Right lobe of liver (tissue), 6 donors: ENCODE data around the gene KLHL5. TPM values are rescaled to one million over a fixed set of nuclear protein-coding genes. Genes with fewer than 3 reads are reported as not detected.

Experiments used
- ATAC-seq, 4 donors: fragments of 200-7000 bp; cut with Tn5 transposase; one replicate each; pipeline ENCODE4 v1.9.1; 2020; ENCODE audit warnings: mild to moderate bottlenecking in 4 of 4, moderate library complexity in 4 of 4
- DNase-seq, 3 donors: peaks; one replicate each; pipeline ENCODE4 v3.0.0-alpha.2; 2020
- H3K27ac ChIP-seq, 3 donors: fragments of 200-600 bp; one replicate each; pipeline ENCODE4 v1.8.0; 2022
- H3K27me3 ChIP-seq, 2 donors: fragments of 200-600 bp; one replicate each; pipeline ENCODE4 v1.8.0; 2022
- H3K36me3 ChIP-seq, 4 donors: fragments of 200-600 bp; sonication (generic) in 1 of 4; one replicate each; pipeline versions ENCODE4 v1.5.1 to v1.8.0; 2017 to 2022; ENCODE audit warnings: control low read depth in 1 of 4
- H3K4me1 ChIP-seq, 4 donors: fragments of 200-600 bp; sonication (generic) in 1 of 4; one replicate each; pipeline versions ENCODE4 v1.5.1 to v1.8.0; 2017 to 2022; ENCODE audit warnings: control low read depth in 1 of 4
- H3K4me3 ChIP-seq, 3 donors: fragments of 200-600 bp; one replicate each; pipeline ENCODE4 v1.8.0; 2022
- H3K9me3 ChIP-seq, 4 donors: fragments of 200-600 bp; sonication (generic) in 1 of 4; one replicate each; pipeline versions ENCODE4 v1.5.1 to v1.8.0; 2017 to 2022; ENCODE audit warnings: control low read depth in 1 of 4
- POLR2A ChIP-seq: fragments of 450-650 bp; IDR thresholded peaks from one replicate; pipeline ENCODE4 v1.6.1; 2017; ENCODE audit warnings: antibody characterized with exemption, mild to moderate bottlenecking
- WGBS: methylation state at CpG from one replicate; pipeline ENCODE4 v1.1.6; 2018; ENCODE audit warnings: low coverage, low lambda C conversion rate; ENCODE audit not compliant: insufficient coverage; ENCODE audit errors: missing lambda C conversion rate; 5-methylcytosine and 5-hydroxymethylcytosine counted together
- intact Hi-C, 2 donors: fragments of 100-400 bp; cut with DNase I; formaldehyde crosslinking; loops; one replicate each; pipeline versions ENCODE4 v1.11.2 to v1.14.1; 2022
- total RNA-seq, 6 experiments: library from RNA; depleted of rRNA in 2 of 6; stranded (reverse); fragments of >200 nt in 2 of 6; fragmentation: NEBNext Ultra II Directional in 3 of 6; extraction: Animal tissue kit (Norgen Biotek cat#: 25700) in 3 of 6; gene quantifications; one replicate each; pipeline versions ENCODE4 v1.1.0 to v1.2.4, GENCODE V29; 2016 to 2023
- TF ChIP-seq, protein P1 (sequence below), 4 donors: fragments of 200-600 bp in 3 of 4; fragments of 450-650 bp in 1 of 4; IDR thresholded peaks; one replicate each; pipeline versions ENCODE4 v1.5.1 to v1.8.0; 2016 to 2022; ENCODE audit warnings: antibody characterized with exemption in 4 of 4, mild to moderate bottlenecking in 2 of 4
- donor health status: DM: no; HTN: yes; CAD: no.
- donor health status: DM: no; HTN: no; CAD: no.
- donor health status: DM: no; HTN: no; CAD: no.
- donor health status: DM: no; HTN: yes; CAD: no.
- donor health status: DM: no; HTN: yes; CAD: no.

Gene KLHL5
- total RNA-seq, 6 experiments from 2014 or later = 25.5 to 88.0 (median 42.2) TPM

DNA sequence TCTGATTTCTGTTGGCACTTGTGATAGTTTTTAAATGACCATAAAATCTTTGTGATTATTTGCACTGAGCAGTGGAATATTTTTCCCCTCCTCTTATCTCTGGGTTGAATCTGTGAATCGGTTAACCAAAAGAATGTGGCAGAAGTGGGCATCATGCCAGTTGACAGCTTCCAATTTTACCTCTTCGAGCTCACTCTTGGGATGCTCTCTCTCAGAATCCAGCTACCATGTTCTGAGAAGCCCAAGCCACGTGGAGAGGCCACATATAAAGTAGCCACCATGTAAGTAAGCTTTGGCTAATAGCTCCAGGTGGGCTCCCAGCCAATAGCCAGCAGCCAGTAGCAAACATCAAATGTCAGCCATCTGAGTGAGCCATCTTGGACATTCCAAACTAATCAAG lies 107.4 kb downstream of the KLHL5 start:
- ATAC-seq (no peak), DNase-seq (no peak)
- intact Hi-C loops = no loop called here
- 40% methylated on average over 3 of the region's 3 CpGs for WGBS
- Histone ChIP-seq H3K9me3 (no peaks in the 10 kb centered on the region), H3K4me3 (no peak overlapping the region), H3K27ac (no peak overlapping the region), H3K36me3 (no peaks in the 10 kb centered on the region), H3K27me3 (no peaks in the 10 kb centered on the region), H3K4me1 (no peaks in the 10 kb centered on the region)
- TF ChIP-seq, protein P1, sequence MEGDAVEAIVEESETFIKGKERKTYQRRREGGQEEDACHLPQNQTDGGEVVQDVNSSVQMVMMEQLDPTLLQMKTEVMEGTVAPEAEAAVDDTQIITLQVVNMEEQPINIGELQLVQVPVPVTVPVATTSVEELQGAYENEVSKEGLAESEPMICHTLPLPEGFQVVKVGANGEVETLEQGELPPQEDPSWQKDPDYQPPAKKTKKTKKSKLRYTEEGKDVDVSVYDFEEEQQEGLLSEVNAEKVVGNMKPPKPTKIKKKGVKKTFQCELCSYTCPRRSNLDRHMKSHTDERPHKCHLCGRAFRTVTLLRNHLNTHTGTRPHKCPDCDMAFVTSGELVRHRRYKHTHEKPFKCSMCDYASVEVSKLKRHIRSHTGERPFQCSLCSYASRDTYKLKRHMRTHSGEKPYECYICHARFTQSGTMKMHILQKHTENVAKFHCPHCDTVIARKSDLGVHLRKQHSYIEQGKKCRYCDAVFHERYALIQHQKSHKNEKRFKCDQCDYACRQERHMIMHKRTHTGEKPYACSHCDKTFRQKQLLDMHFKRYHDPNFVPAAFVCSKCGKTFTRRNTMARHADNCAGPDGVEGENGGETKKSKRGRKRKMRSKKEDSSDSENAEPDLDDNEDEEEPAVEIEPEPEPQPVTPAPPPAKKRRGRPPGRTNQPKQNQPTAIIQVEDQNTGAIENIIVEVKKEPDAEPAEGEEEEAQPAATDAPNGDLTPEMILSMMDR (IDR thresholded peaks at IDR 0.05) = no peak
- no peak for TF ChIP-seq POLR2A

DNA sequence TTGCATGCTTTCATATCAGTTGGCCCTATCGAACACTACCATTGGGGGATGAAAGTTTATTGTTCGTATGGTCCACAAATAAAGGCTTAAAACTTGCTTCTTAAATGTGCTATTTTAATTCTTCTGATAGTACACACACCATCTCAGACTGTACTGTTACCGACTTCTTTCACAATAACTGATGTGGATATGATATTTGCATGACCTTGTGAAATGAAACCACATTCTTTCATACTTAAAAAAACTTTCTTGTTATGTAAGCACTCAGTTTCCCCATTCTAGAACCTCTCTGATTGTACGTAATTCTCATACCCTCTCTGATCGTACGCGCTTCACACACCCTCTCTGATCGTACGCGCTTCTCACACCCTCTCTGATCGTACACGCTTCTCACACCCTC lies 108.3 kb downstream of the KLHL5 start:
- Histone ChIP-seq H3K27me3 (no peaks in the 10 kb centered on the region), H3K4me1 (no peaks in the 10 kb centered on the region), H3K36me3 (no peaks in the 10 kb centered on the region), H3K27ac (no peak overlapping the region), H3K9me3 (no peaks in the 10 kb centered on the region), H3K4me3 (no peak overlapping the region)
- 91% methylated on average over 12 of the region's 12 CpGs for WGBS
- intact Hi-C loops = no loop called here
- TF ChIP-seq, protein P1 (IDR thresholded peaks at IDR 0.05) = no peak
- no peak for TF ChIP-seq POLR2A
- no peak for DNase-seq
- no peak for ATAC-seq

Other genes with a start within 250 kb of the KLHL5 start
- 1 to 10 TPM; 1.2 to 3.4 (median 2.4) TPM for gene TLR6, start 205.4 kb upstream of the KLHL5 start, total RNA-seq
- gene FAM114A1, start 194.4 kb upstream of the KLHL5 start, total RNA-seq = 10 to 100 TPM; 55.3 to 88.9 (median 69.4) TPM
- gene TMEM156, start 29.8 kb upstream of the KLHL5 start, total RNA-seq = 1 to 10 TPM in 4 of 6 experiments, under 1 TPM in 1, not detected in 1; 0.29 to 2.8 (median 1.2) TPM
- gene WDR19, start 120.3 kb downstream of the KLHL5 start, total RNA-seq = 10 to 100 TPM; 11.4 to 22.2 (median 16.9) TPM